OCI-LY7 (cell line): ENCODE results near the gene CARS1. TPM values are rescaled to one million over a fixed set of nuclear protein-coding genes. Genes with fewer than 3 reads are reported as not detected.

ENCODE experiments used
- BruUV-seq: library from RNA; stranded (reverse); fragments of 400-500 nt; replicated peaks from 2 replicates; lab custom pipeline; 2021; lab: Mats Ljungman, UMichigan
- CTCF ChIA-PET: fragments of 300-600 bp; sonication (Branson Sonifier 250); formaldehyde crosslinking; loops from one replicate; lab custom pipeline; 2022; ENCODE audit warnings: antibody characterized with exemption; ENCODE audit not compliant: unreplicated experiment; lab: Charles Lee
- POLR2A ChIA-PET: fragments of 300-600 bp; sonication (Branson Sonifier 250); formaldehyde crosslinking; loops from one replicate; lab custom pipeline; 2022; ENCODE audit warnings: antibody characterized with exemption; lab: Charles Lee
- DNase-seq: peaks from one replicate; pipeline ENCODE4 v3.0.0-alpha.2; 2015; ENCODE audit warnings: low spot score
- H2AFZ ChIP-seq: fragments of 200-600 bp; sonication (generic), shearing (Covaris generic); 2 replicates; pipeline ENCODE4 v1.6.1; 2014; ENCODE audit warnings: mild to moderate bottlenecking, antibody characterized with exemption, low read length, moderate library complexity
- H3K27ac ChIP-seq: fragments of 200-600 bp; sonication (generic); 2 replicates; pipeline ENCODE4 v1.5.1; 2014; ENCODE audit warnings: mixed run types, low read depth, mild to moderate bottlenecking, moderate library complexity, low read length, inconsistent platforms; ENCODE audit not compliant: poor library complexity, severe bottlenecking
- H3K36me3 ChIP-seq: fragments of 200-600 bp; sonication (generic); 2 replicates; pipeline ENCODE4 v1.6.1; 2014; ENCODE audit warnings: mild to moderate bottlenecking, antibody characterized with exemption, low read length, moderate library complexity, mixed read lengths; ENCODE audit not compliant: insufficient read depth
- H3K4me1 ChIP-seq: fragments of 200-600 bp; sonication (generic); 2 replicates; pipeline ENCODE4 v1.5.1; 2014; ENCODE audit warnings: mild to moderate bottlenecking, low read length; ENCODE audit not compliant: insufficient read depth, poor library complexity, severe bottlenecking
- H3K4me2 ChIP-seq: fragments of 200-600 bp; sonication (generic); 2 replicates; pipeline ENCODE4 v1.6.1; 2014; ENCODE audit warnings: mild to moderate bottlenecking, low read length
- H3K4me3 ChIP-seq: fragments of 200-600 bp; sonication (generic); 2 replicates; pipeline ENCODE4 v1.5.1; 2014; ENCODE audit warnings: mild to moderate bottlenecking, low read depth, low read length; ENCODE audit not compliant: poor library complexity, severe bottlenecking
- H3K79me2 ChIP-seq: fragments of 200-600 bp; sonication (generic); 2 replicates; pipeline ENCODE4 v1.6.1; 2016; ENCODE audit warnings: low read depth, mild to moderate bottlenecking, low read length, moderate library complexity, mixed read lengths; ENCODE audit not compliant: insufficient read depth
- H3K9me2 ChIP-seq: fragments of 200-600 bp; sonication (generic); 2 replicates; pipeline ENCODE4 v1.6.1; 2016; ENCODE audit warnings: mild to moderate bottlenecking, low read length, mixed read lengths; ENCODE audit not compliant: insufficient read depth
- H3K9me3 ChIP-seq: fragments of 200-600 bp; sonication (generic); 2 replicates; pipeline ENCODE4 v1.6.1; 2014; ENCODE audit warnings: mild to moderate bottlenecking, mixed run types, low read length, mixed read lengths
- H4K20me1 ChIP-seq: fragments of 200-600 bp; sonication (generic); 2 replicates; pipeline ENCODE4 v1.6.1; 2014; ENCODE audit warnings: mild to moderate bottlenecking, antibody characterized with exemption, low read length, moderate library complexity, mixed read lengths; ENCODE audit not compliant: insufficient read depth
- EZH2phosphoT487 ChIP-seq: fragments of 200-600 bp; sonication (generic); IDR thresholded peaks from 2 replicates; pipeline ENCODE4 v1.6.1; 2018; ENCODE audit warnings: low read depth, borderline replicate concordance, mild to moderate bottlenecking, mixed run types, antibody characterized with exemption, low read length, moderate library complexity, mixed read lengths
- intact Hi-C: fragments of 100-400 bp; cut with micrococcal nuclease; formaldehyde crosslinking; loops from one replicate; pipeline ENCODE4 v1.10.0; 2022; ENCODE audit not compliant: unreplicated experiment
- total RNA-seq, 2 experiments: library from RNA; depleted of rRNA in 1 of 2; stranded (reverse); fragments of >200 nt in 1 of 2; shearing (Covaris generic) in 1 of 2; gene quantifications; 2 replicates each; pipeline ENCODE4 v1.2.3, GENCODE V29; 2014 to 2022
- TF ChIP-seq, protein P1 (sequence below): fragments of 200-600 bp; sonication (generic); conservative IDR thresholded peaks from 2 replicates; pipeline ENCODE4 v1.5.1; 2014; ENCODE audit warnings: mild to moderate bottlenecking, antibody characterized with exemption, low read length, moderate library complexity, mixed read lengths

Gene CARS1
- total RNA-seq, 2 experiments from 2014 or later: 58.3 to 88.8 TPM

DNA sequence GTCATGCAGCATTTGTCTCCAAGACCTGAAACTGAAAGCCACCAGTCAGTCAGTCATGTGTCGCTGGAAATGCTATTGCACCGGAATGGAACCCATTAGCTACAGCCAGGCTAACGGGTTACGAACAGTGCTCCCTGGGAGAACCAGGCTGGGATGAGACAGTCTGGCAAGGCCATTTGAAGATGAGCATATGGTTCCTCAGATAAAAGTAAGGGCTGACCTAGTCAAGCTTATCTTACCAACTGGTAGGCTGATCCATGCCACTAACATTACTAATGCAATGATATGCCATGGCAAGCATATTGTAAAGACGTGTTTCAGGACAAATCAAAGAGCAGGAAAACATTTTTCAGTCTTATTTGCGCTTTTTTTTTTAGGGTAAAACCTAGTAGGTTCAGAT, 93.5 kb downstream of the CARS1 start:
- peaks cover 95% of the 10 kb centered on the region for H3K36me3 ChIP-seq
- H3K4me3 ChIP-seq: no peak overlapping the region
- H3K79me2 ChIP-seq: peaks cover 22% of the 10 kb centered on the region; the same call in 1 of the 2 replicates
- ChIA-PET POLR2A (interaction anchor here (0.7 kb wide), 1 partner anchor 50 kb away, joined by 3 read pairs; no protein-coding TSS in a partner anchor), CTCF (no interaction called here)
- intact Hi-C loops: no loop called here
- no peak for DNase-seq
- H3K27ac ChIP-seq: no peak overlapping the region
- no peak for TF ChIP-seq EZH2phosphoT487
- TF ChIP-seq, protein P1, sequence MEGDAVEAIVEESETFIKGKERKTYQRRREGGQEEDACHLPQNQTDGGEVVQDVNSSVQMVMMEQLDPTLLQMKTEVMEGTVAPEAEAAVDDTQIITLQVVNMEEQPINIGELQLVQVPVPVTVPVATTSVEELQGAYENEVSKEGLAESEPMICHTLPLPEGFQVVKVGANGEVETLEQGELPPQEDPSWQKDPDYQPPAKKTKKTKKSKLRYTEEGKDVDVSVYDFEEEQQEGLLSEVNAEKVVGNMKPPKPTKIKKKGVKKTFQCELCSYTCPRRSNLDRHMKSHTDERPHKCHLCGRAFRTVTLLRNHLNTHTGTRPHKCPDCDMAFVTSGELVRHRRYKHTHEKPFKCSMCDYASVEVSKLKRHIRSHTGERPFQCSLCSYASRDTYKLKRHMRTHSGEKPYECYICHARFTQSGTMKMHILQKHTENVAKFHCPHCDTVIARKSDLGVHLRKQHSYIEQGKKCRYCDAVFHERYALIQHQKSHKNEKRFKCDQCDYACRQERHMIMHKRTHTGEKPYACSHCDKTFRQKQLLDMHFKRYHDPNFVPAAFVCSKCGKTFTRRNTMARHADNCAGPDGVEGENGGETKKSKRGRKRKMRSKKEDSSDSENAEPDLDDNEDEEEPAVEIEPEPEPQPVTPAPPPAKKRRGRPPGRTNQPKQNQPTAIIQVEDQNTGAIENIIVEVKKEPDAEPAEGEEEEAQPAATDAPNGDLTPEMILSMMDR: no peak
- BruUV-seq: no TSS peak
- peaks cover 10% of the 10 kb centered on the region for H3K4me1 ChIP-seq
- H2AFZ ChIP-seq: no peak overlapping the region
- no peak overlapping the region for H3K4me2 ChIP-seq
- H4K20me1 ChIP-seq: no peaks in the 10 kb centered on the region
- no peaks in the 10 kb centered on the region for H3K9me2 ChIP-seq
- H3K9me3 ChIP-seq: no peaks in the 10 kb centered on the region

DNA sequence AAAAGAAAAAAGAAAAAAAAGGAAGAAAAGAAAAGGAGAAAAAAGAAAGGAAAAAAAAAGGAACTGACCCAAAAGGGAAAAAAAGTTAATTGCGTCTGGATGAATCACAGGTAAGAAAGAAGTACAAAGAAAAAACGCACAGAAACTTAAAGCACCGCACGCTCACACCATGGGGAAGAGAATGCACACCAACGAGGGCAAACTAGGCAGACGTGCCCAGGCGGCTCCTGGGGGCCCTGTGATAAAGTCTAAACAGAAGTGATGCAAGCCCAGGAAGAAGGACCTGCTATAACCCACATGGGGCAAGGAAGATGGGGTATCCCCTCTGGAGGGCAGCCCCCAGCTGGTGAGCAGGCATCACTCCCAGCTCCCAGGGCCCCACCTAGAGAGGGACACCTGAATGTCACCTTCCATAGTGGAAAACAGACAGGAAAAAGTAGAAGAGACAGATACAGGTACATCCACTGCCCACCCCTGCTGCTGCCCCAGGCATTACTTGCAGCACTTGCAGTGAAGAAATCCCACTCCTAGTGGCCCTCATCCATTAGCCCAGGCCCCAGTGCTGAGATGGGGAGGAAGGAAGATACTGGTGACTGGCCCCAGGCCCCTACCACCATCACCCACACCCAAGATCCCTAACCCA, 94.0 kb downstream of the CARS1 start:
- BruUV-seq: no TSS peak
- no peaks in the 10 kb centered on the region for H4K20me1 ChIP-seq
- ChIA-PET CTCF (no interaction called here), POLR2A (no interaction called here)
- peaks cover 22% of the 10 kb centered on the region; the same call in 1 of the 2 replicates for H3K79me2 ChIP-seq
- H3K9me3 ChIP-seq: no peaks in the 10 kb centered on the region
- H3K36me3 ChIP-seq: peaks cover 95% of the 10 kb centered on the region
- peaks cover 10% of the 10 kb centered on the region for H3K4me1 ChIP-seq
- intact Hi-C loops: no loop called here
- DNase-seq: no peak
- no peaks in the 10 kb centered on the region for H3K9me2 ChIP-seq
- no peak overlapping the region for H2AFZ ChIP-seq
- H3K4me3 ChIP-seq: no peak overlapping the region
- H3K27ac ChIP-seq: no peak overlapping the region
- TF ChIP-seq, protein P1: no peak
- no peak for TF ChIP-seq EZH2phosphoT487
- H3K4me2 ChIP-seq: no peak overlapping the region

DNA sequence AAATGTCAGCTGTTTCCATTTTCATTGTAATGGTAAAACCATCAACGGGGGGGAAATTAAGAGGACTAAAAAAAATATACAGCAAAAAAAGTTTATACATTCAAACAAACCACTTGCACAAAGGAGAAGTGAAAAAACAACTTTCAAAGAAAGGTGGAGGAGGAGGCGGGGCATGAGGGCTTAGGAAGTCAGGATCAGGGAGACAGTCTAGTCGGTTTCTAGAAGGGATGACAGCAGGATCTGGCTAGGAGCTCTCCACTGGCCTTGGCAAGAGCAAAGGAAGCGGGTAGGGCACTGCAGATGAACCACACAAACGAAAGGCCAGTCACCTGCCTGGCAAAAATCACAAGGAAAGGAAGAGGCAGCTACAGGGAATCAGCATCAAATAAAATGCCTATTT, 96.1 kb downstream of the CARS1 start:
- Histone ChIP-seq H3K4me3 (no peak overlapping the region), H3K27ac (no peak overlapping the region), H3K79me2 (peaks cover 17% of the 10 kb centered on the region; the same call in 1 of the 2 replicates), H3K4me1 (peaks cover 10% of the 10 kb centered on the region), H2AFZ (no peak overlapping the region), H3K36me3 (peaks cover 97% of the 10 kb centered on the region), H3K4me2 (no peak overlapping the region), H3K9me3 (no peaks in the 10 kb centered on the region), H4K20me1 (no peaks in the 10 kb centered on the region), H3K9me2 (no peaks in the 10 kb centered on the region)
- intact Hi-C loops: no loop called here
- ChIA-PET POLR2A (interaction anchor here (0.7 to 0.9 kb wide), 2 partner anchors 8 to 28 kb away, joined by 4 read pairs; no protein-coding TSS in a partner anchor), CTCF (no interaction called here)
- no TSS peak for BruUV-seq
- no peak for DNase-seq
- TF ChIP-seq EZH2phosphoT487: no peak
- TF ChIP-seq, protein P1: no peak
